HG02798 (cell line): ENCODE data around the gene ABCA2.

Source experiments
- ATAC-seq: cut with Tn5 transposase; IDR thresholded peaks from one replicate; pipeline ENCODE4 v1.9.1; 2021; ENCODE audit warnings: mild to moderate bottlenecking; ENCODE audit not compliant: unreplicated experiment, poor library complexity

The ABCA2 gene

DNA sequence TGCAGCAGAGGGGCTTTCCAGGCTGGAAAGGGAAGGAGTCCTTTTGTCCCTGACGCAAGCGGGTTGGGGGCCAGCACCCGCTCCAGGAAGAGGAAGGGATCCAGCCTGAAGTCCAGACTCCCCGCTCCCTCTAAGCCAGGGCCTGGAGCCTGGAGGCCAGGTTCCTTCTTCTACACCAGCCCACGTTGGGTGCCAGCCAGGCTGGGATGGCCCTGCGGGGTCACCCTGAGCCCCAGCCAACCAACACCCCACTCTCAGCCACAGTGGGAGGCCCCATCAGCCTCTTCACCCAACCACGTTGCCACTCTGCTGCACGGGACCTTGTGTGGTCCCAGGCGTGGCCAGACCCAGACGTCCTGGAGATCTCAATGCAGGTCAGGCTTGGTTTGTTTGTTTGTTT lies 4.8 kb upstream of the ABCA2 start:
- no peak for ATAC-seq

DNA sequence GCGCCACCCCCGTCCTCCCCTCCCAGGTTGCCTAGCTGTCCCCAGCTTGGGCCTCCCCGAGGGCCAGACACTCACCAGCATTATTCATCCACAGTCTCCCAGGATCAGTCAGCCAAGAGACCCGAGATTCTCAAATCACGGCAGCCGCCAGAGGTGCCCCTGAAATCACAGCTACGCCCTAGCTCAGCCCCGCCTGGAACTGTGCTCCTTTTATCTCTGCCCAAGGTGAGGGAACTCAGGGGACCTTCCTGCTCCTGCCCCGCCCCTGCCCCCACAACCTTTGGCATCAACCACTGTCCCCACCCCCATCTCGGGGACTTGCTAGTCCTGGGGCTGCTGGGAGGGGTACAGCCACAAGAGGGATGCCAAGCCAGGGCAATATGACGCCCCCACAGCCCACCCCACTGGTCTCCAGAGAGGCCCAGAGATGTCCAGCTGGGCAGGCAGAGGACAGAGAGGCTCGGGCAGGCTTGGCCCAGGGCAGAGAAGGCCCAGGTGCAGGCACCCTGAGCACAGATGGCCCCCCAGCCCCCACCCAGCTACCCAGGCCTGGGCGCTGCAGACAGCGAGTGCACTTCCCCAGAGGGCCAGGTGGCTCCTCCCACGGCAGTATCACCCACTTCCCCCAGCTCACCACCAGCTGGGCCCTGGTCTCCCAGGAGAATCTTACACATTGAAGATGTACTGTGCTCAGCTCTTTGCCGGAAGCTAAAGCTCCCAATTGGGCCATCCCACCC lies 4.0 kb upstream of the ABCA2 start, which contains the start of gene FUT7:
Gene FUT7, minus strand, starts transcription at position 185 of the 737 bp plus-strand sequence. Its CDS starts 97 bp downstream, at position 88.
- no peak for ATAC-seq

DNA sequence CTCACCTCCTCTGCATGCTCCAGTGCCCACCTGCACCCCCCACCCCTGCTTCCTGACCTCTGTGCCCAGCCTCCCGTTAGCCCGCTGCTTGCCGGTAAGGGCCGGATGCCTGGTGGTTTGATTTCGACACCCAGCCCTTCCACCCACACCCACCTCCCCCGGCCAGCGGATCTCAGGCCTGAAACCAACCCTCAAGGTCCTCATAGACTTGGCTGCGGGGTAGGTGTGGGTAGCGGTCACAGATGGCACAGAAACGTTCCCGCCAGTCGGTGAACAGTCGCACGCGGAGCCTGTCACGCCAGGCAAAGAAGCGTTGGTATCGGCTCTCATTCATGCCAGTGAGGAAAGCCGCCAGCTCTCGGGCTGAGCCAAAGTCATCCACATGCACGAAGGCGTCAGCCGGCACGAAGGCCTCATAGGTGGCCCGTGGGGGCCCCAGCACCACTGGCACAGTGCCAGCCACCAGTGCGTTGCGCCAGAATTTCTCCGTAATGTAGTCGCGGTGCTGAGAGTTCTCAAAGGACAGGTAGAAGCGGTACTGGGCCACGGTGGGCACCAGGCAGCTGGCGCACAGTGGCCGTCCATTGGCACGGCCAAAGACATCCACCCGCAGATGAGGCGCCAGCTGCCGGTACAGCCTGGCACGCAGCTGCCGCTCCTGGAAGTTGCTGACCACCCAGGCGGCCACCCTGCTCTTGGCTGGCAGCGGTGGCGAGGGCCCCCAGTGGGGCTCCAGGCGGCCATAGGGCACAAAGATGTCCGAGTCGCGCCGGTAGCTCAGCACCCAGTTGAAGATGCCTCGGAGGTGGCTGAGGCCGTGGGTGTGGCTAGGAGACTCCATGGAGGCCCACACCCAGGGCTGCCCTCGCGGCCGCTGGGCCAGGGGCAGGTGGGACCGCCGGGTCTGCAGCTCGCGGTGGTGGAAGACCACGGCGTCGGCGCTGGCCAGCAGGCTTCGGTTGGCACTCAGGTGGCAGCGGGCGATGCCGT lies 2.8 kb upstream of the ABCA2 start:
- no peak for ATAC-seq

DNA sequence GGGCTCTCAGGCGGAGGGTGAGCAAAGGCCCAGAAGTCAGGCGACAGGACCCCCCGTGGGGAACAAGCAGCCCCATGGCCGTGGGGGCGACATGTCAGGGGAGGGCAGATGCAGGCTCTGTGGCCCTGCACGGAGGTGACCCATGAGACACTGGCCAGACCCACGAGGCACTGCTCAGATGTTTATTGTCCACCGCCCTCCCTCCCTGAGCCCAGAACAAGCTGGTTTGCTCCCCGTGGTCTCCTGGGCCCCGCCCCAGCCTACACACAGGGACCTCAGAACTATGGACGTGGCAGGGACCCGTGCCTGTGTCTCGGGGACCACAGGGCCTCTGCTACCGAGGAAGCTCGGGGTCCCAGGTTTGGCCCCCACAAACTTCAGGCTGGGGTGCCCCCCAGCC lies 2.0 kb upstream of the ABCA2 start:
- ATAC-seq, result no peak

DNA sequence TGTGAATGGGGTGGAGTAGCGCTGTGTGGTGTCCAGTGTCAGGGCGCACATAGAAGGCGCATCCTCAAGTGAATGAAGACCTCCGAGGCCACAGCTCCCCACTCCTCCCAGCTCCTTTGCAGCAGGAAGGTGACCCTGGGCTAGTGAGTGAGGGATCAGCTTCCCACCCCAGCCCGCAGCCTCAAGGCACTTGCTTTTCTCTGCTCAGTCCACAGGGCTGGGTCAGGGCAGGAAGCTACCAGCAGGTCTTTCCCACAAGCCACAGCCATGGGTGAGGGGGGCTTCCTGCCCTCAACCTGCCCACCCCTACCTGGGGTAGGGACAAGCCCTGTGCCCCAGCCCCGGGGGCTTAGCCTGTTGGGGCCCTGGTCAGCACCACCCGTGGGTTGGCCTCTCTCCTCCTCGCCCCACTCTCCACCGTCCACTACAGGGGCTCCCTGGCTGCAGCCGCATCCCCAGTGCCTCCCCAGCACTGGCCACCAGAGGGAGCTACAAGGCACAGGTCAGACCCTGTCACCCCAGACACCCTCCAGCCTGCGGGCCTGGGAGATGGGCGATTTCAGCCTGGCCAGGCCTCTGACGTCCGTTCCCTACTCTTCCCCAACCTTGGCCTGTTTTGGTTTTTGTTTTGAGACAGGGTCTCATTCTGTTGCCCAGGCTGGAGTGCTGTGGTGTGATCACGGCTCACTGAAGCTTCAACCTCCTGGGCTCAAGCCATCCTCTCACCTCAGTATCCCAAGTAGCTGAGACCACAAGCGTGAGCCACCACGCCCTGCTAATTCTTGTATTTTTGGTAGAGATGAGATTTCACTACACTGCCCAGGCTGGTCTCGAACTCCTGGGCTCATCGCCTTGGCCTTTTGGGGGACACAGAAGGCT lies 1.3 kb upstream of the ABCA2 start:
- no peak for ATAC-seq

DNA sequence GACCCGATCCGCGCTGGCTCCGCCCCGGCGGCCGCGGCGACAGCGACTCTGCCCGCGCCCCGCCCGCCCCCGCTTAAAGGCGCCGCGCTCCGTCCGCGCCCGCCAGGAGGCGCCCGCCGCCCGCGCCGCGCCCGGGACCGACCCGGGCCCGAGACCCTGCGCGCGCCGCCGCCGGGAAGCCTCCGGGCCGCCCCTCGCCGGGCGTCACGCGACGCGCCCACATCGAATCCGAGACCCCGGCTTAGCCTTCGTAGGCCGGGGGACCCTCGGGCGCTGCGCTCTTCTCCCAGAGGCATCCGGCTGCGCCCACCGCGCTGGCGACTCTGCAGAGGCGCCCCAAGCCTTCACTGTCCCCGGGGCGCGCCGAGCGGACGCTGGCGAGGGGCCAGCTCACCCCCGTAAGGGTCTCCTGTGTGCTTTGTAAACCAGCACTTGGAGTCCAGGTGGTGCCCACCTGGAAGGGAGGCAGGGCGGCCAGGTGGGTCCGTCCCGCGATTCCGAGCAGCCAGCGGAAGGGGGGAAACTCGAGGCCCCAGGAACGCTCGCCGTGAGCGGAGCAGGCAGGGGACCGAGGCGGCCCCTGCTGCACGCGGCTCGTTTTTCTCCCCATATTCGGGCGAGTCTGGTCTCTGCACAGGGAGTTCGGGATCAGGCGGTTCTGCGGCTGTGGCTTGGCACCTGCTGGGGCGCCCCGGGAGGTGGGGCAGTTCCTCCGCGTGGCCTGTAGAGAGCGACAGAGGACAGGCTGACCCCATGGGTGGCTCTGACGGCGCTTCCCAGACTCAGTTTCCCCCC lies 423 bp upstream of the ABCA2 start:
- ATAC-seq, result peak; percentile 61

DNA sequence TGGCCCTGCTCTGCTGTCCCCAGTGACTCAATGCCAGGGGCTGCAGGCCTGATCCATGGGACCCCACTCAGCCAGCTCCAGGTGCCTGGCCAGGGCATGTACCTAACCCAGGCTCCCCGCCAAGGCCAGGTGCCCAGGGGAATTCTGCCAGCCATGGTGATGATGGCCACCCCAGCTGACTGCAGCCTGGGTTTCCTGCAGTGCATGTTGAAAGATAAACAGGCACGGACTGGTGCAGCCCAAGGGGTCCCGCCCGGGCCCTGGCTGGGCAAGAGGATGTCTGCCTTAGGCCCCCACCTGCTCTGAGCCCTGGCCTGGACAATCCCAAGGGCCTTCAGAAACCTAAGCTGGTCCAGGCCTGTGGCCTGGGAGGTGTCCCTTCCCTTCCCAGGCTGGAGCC lies 1.2 kb downstream of the ABCA2 start:
- ATAC-seq, result no peak

DNA sequence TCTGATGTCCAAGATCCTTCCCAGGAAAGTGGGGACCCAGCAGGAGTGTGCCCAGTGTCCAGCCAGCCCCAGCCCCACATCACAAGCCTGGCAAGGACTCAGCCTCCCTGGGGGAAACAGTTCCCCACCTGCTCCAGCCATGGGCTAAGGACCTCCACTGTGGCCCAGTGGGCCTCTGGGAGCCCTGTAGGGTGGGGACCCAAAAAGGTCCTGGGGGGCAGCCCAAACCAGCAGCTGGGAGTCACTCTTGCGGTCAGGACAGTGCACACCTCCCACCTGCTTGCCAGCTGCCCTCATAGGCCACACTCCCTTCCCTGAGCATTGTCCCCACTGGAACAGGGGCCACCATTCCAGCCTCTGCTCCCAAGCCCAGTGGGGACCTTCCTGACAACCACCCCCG lies 1.7 kb downstream of the ABCA2 start:
- ATAC-seq, result no peak

DNA sequence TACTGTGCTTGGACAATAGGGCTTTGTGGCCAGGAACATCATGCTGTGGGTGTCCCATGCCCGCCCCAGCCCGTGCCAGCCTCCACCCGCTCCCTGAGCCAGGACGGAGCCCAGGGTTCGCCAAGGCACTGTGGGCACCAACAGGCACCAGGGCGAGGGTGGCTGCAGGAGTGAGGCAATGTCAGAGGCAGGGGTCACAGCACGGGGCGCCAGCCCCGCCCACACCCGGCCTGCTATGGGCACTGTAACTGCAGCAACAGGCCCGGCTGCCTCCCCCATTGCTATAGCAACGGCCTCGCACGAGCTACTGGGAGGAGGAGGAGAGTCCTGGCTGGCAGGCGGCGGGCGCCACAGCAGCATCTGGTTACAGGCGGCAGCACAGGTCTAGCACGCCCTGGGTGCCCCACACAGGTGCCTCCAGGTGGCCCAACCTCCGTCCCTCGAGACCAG lies 2.5 kb downstream of the ABCA2 start:
- no peak for ATAC-seq

DNA sequence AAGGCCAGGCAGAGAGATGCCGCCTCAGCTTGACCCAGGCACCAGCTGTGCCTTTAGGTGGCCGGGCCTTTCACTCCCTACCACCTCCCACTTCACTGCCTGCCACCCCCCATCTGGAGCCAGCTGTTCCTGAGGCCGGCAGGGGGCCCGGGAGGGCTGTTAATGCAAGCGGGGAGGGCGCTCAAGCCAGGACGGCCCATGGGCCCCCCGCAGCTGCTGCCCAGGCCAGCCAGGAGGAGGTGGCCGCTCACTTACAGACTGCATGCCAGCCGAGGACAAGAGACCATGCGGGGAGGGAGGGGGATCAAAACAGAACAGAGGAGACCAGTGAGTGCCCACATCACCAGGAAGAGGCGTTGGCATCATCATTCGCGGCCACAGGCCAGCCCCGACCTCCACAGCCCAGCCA lies 4.5 kb downstream of the ABCA2 start:
- ATAC-seq, result no peak

DNA sequence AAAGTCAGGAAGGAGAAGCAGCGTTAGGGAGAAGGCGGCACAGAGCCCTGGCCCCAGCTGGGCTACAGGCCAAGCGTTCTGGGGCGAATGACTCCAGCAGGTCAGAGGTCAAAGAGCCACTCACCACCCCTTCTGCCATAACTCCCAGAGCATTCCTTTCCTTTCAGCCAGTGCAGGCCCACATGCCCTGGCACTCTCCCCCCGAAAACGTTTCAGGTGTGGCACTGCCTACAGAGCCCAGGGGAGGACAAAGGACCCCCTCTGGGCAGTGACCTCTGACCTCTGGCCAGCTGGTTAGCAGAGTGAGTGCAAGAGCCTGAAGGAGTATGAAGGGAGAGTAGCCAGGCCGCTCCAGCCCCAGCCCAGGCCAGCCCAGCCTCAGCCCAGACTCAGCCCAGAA lies 4.9 kb downstream of the ABCA2 start:
- ATAC-seq, result no peak

DNA sequence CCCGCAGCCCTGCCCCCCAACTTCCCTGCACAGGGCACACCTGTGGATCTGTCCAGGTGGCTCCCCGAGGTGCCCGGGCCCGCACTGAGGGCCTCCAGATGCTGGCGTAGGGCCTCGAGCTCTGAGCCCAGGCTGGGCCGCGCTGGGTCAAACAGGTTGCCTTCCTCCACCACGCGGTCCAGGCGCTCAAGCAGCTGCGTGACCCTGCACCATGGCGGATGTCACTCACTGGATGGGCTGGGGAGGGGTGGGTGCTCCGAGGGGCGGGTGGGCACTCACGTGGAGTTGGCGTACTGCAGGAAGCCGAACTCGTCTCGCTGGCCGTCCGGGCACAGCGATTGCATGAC lies 5.4 kb downstream of the ABCA2 start:
- ATAC-seq, result no peak

DNA sequence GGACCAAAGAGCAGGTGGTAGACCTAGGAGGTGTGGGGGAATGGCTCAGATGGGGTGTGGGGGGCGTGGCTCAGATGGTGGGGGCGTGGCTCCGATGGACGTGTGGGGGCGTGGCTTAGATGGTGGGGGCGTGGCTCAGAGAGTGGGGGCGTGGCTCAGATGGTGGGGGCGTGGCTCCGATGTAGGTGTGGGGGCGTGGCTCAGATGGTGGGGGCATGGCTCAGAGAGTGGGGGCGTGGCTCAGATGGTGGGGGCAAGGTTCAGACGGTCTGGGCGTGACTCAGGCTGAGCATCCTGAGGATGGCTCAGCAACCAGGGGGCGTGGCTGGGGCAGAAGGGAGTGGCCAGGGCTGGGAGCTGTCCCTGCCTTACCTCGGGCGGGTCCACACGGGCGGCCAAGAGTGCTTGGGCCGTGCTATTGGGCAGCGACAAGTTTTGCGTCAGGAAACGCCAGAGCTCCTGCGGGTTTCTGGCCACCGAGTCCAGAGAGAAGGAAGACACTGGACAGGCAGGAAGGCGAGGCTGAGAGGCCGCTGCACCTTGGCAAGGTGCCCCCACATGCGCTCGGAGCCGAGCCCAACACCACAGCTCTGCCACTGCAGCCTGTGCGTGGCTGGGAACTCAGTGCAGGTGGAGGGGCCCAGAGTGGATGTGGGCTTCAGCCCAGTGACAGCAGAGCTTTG lies 5.9 kb downstream of the ABCA2 start:
- peak; percentile 46 for ATAC-seq

DNA sequence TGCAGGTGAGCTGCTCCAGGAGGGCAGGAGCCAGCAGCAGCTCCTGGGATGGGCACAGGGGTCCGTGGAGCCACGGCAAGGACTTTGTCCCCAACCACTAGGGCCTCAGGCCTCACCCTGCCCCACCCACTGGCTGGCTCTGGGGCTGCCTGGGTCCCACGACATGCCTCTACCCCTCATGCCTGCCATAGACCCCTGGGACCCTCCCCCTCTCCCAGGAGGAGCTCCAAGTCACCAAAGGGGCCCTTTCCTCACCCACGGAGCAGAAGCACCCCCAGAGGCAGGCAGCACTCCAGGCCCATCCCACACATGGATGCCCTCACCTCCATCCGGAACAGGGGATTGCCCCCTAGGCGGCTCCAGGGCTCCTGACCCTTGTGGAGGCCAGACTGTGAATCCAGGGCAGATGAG lies 6.5 kb downstream of the ABCA2 start:
- ATAC-seq, result no peak

DNA sequence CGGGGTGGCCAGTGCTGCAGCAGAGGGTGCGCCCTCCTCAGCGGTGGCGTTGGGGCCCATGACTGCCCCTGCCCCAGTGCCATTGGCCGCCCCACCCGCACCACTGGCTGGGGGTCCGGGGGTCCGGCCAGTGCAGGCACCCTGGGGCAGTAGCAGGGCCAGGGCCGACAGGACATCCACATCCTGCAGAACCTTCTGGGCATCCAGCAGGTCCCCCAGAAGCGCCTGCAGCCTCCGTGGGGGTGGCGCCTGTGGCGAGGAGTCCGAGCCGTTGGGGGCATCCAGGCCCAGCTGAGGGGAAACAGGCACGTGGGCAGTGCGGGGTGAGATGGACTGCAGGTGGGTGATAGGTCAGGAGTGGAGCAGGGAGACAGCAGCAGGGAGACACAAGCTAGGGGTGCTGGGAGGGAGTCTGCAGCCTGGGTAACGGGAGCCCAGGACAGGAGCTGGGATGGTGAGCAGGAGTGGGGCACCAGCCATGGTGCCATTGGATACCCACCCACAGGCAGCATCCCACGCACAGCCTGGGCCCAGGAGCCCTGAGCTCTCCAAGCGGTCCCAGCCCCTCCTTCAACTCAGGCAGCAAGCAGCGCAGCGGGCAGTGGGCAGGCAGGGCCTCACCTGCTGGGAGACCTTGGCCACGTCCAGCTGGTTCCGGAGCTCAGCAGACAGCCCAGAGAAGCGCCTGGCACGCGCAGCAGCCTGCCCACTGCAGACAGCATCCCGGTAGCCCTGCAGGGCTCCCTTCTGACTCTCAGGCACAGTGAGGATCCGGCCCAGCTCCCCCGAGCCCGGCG lies 7.1 kb downstream of the ABCA2 start:
- ATAC-seq, result no peak

DNA sequence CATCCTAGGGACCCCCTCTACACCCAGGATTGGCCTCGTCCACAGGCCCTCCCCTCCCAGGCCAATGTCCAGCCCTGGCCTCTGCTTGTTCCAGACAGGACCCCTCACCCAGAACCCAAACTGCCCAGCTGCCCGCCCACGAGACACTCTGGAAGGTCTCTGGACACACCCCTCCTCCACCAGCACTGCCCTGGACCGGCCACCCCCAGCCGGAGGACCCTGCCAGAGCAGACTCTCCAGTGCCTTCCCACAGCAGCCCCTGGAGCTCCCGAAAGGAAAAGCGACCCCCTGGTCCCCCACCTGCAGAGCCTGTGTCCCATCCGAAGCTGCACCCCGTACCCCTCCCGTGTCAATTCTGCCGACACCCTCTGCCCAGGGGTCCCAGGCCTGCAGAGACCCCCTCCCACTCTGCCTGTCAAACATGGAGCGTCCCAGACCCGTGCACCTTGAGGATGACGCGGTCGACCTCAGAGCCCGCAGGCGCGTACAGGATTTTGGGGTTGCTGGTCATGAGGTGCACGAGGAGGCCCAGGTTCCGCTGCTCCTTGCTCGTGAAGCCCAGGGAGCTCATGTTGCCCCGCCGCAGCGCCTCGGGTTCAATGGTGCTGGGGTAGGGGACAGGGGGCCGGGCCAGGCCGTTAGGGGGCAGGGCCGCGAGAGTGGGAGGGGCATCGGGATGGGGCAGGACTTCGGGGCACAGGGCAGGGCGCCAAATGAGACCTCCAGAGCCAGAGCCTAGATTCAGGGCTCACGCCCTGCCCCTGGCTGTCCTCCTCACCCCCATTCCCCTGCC lies 8.0 kb downstream of the ABCA2 start:
- no peak for ATAC-seq

DNA sequence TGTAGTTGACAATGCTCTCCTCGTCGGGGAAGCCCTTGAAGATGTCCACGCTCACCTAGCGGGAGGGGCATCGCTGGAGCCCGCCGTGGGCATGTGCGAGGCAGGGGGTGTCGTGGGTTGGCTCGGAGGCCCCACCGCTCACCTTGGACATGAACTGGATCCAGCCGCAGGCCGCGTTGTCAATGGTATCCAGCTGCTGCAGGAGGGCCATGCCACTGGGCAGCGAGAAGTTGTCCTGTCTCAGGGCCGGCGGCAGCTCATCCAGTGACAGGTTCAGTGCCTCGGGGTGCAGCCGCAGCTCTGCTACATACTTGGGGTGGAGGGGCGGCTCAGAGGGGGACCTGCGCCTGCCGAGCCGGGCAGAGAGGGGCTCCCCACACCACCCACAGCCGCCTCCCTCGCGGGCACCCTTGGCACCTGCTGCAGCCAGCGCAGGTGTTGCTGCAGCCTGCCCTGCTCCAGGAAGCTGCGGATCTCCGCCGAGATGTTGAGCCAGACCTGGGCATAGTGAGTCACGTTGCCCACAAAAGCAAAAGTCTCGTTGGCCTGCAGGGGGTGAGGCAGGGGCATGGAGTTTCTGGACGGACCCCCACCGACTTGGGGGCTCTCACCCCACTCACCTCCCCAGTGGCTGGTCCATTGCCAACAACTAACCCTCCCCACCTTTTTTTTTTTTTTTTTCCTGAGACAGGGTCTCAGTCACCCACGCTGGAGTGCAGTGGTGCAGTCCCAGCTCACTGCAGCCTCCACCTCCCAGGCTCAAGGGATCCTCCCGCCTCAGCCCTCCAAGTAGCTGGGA lies 9.1 kb downstream of the ABCA2 start:
- no peak for ATAC-seq
